HepG2 (cell line): ENCODE data around the gene TMEM178A. TPM values are rescaled to one million over a fixed set of nuclear protein-coding genes. Genes with fewer than 3 reads are reported as not detected.

Experiments used
- ATAC-seq: fragments of 200-7000 bp; cut with Tn5 transposase; 3 replicates; pipeline ENCODE4 v1.9.1; 2020; ENCODE audit warnings: mild to moderate bottlenecking, moderate library complexity
- BruUV-seq: library from RNA; stranded (reverse); fragments of 400-500 nt; replicated peaks from 2 replicates; lab custom pipeline; 2021; lab: Mats Ljungman, UMichigan
- CTCF ChIA-PET: fragments of 300-600 bp; formaldehyde crosslinking; extraction: SDS; loops from one replicate; lab custom pipeline; 2021; ENCODE audit warnings: low total read pairs, inconsistent platforms, low intra/inter-chr PET ratio; lab: Yijun Ruan, JAX
- POLR2A ChIA-PET: fragments of 350-600 bp; sonication (Branson Sonifier 250); formaldehyde crosslinking; loops from one replicate; lab custom pipeline; 2020; ENCODE audit warnings: antibody characterized with exemption, inconsistent platforms; lab: Yijun Ruan, JAX
- DNase-seq: peaks from one replicate; pipeline ENCODE4 v3.0.0-alpha.2; 2015; ENCODE audit warnings: low spot score
- FAIRE-seq: peaks from 3 replicates; lab custom pipeline; 2011; peaks lifted over from hg19 to GRCh38; lab: Jason Lieb, UNC
- H2AFZ ChIP-seq: one replicate; pipeline ENCODE4 v1.6.1; 2011; ENCODE audit warnings: low read length, inconsistent platforms
- H3K27ac ChIP-seq: fragments of 300-600 bp; 3 replicates; pipeline ENCODE4 v1.8.0; 2011; ENCODE audit warnings: mixed run types, mild to moderate bottlenecking, mixed read lengths, low read length, inconsistent platforms; ENCODE audit not compliant: insufficient read depth; ENCODE audit errors: extremely low read length
- H3K27me3 ChIP-seq, 2 experiments: fragments of 200-600 bp in 1 of 2; 2 replicates in 1 of 2; 3 replicates in 1 of 2; pipeline versions ENCODE4 v1.6.0 to v1.8.0; 2011; ENCODE audit warnings: low read length in 2 of 2, mild to moderate bottlenecking in 2 of 2, moderate library complexity in 2 of 2, inconsistent platforms in 1 of 2; ENCODE audit not compliant: insufficient read depth in 2 of 2, control insufficient read depth in 1 of 2
- H3K36me3 ChIP-seq, 2 experiments: fragments of 200-600 bp in 1 of 2; replicated peaks in 1 of 2; 2 replicates in 1 of 2; 3 replicates in 1 of 2; pipeline versions ENCODE4 v1.5.1 to v1.8.0; 2011; ENCODE audit warnings: low read length in 2 of 2, inconsistent platforms in 1 of 2; ENCODE audit not compliant: insufficient read depth in 2 of 2, control insufficient read depth in 1 of 2
- H3K4me1 ChIP-seq: 2 replicates; pipeline ENCODE4 v1.5.1; 2012; ENCODE audit warnings: low read length, inconsistent platforms; ENCODE audit not compliant: insufficient read depth
- H3K4me2 ChIP-seq: 2 replicates; pipeline ENCODE4 v1.6.0; 2011; ENCODE audit warnings: low read depth, low read length, inconsistent platforms
- H3K4me3 ChIP-seq, 3 experiments: fragments of 200-600 bp in 1 of 3; sonication (generic), shearing (Covaris generic) in 1 of 3; replicated peaks in 1 of 3; 2 replicates each; pipeline ENCODE4 v1.5.1; 2011 to 2016; ENCODE audit warnings: low read length in 3 of 3, inconsistent platforms in 2 of 3, low read depth in 2 of 3, mild to moderate bottlenecking in 2 of 3, control low read depth in 1 of 3, mixed read lengths in 1 of 3; ENCODE audit not compliant: insufficient read depth in 1 of 3
- H3K79me2 ChIP-seq: one replicate; pipeline ENCODE4 v1.6.1; 2011; ENCODE audit warnings: low read length, inconsistent platforms; ENCODE audit not compliant: insufficient read depth
- H3K9ac ChIP-seq: 2 replicates; pipeline ENCODE4 v1.6.0; 2011; ENCODE audit warnings: mild to moderate bottlenecking, low read depth, low read length, inconsistent platforms; ENCODE audit not compliant: insufficient read depth
- H3K9me3 ChIP-seq: 2 replicates; pipeline ENCODE4 v1.5.1; 2012; ENCODE audit warnings: mild to moderate bottlenecking, low read length
- H4K20me1 ChIP-seq: 2 replicates; pipeline ENCODE4 v1.6.0; 2011; ENCODE audit warnings: inconsistent platforms, mild to moderate bottlenecking, low read length, moderate library complexity; ENCODE audit not compliant: insufficient read depth
- HNF4A ChIP-seq: sonication (generic); formaldehyde crosslinking; IDR thresholded peaks from 2 replicates; pipeline ENCODE4 v1.4.0; 2020; ENCODE audit warnings: missing genetic modification reagents
- HNF4G ChIP-seq, 2 experiments: sonication (generic) in 1 of 2; formaldehyde crosslinking in 1 of 2; IDR thresholded peaks; 2 replicates each; pipeline versions ENCODE4 v1.4.0 to v1.6.1; 2011 to 2020; ENCODE audit warnings: borderline replicate concordance in 2 of 2, low read depth in 2 of 2, mild to moderate bottlenecking in 2 of 2, low read length in 1 of 2, missing genetic modification reagents in 1 of 2, moderate library complexity in 1 of 2
- SALL1 ChIP-seq: sonication (generic); formaldehyde crosslinking; IDR thresholded peaks from 2 replicates; pipeline ENCODE4 v1.8.0; 2022; ENCODE audit warnings: mild to moderate bottlenecking, missing genetic modification reagents
- TEAD3 ChIP-seq: optimal IDR thresholded peaks from 2 replicates; pipeline ENCODE3; 2016; ENCODE audit warnings: borderline replicate concordance
- ZBTB38 ChIP-seq: sonication (generic); formaldehyde crosslinking; IDR thresholded peaks from 2 replicates; pipeline ENCODE4 v1.5.1; 2020; ENCODE audit warnings: mild to moderate bottlenecking, missing genetic modification reagents
- ZMYM3 ChIP-seq: sonication (generic); formaldehyde crosslinking; IDR thresholded peaks from 2 replicates; pipeline ENCODE4 v1.5.1; 2020; ENCODE audit warnings: mild to moderate bottlenecking, missing genetic modification reagents
- ZNF12 ChIP-seq: sonication (generic); formaldehyde crosslinking; IDR thresholded peaks from 2 replicates; pipeline ENCODE4 v1.5.0; 2020; ENCODE audit warnings: missing genetic modification reagents
- ZNF562 ChIP-seq: sonication (generic); formaldehyde crosslinking; IDR thresholded peaks from 2 replicates; pipeline ENCODE4 v1.8.0; 2022; ENCODE audit warnings: missing genetic modification reagents, borderline replicate concordance
- ZNF607 ChIP-seq: sonication (generic); formaldehyde crosslinking; IDR thresholded peaks from 2 replicates; pipeline ENCODE4 v1.5.1; 2020; ENCODE audit warnings: missing genetic modification reagents, mild to moderate bottlenecking, borderline replicate concordance
- WGBS: methylation state at CpG from one replicate; pipeline ENCODE4 v1.1.6; 2017; ENCODE audit warnings: low lambda C conversion rate; 5-methylcytosine and 5-hydroxymethylcytosine counted together
- in situ Hi-C: cut with HindIII; loops from 2 replicates; pipeline ENCODE4 v1.10.0; 2017; ENCODE audit warnings: low pct_unique_long_range_greater_than_20kb; ENCODE audit not compliant: extremely low pct_ligation_motif_present
- intact Hi-C: fragments of 100-400 bp; cut with micrococcal nuclease; formaldehyde crosslinking; loops from one replicate; pipeline ENCODE4 v1.10.0; 2022; ENCODE audit not compliant: unreplicated experiment
- polyA plus RNA-seq, 8 experiments: library from polyadenylated mRNA; depleted of rRNA in 3 of 8; stranded (reverse) in 7 of 8; unstranded in 1 of 8; fragments of >200 nt; fragmentation: Illumina TruSeq in 4 of 8; extraction: Trizol in 4 of 8; gene quantifications; 2 replicates each; pipeline versions ENCODE4 v1.2.1 to v1.2.3, GENCODE V29; 2011 to 2016; ENCODE audit warnings: low read depth in 4 of 8, missing spikeins in 1 of 8, mixed read lengths in 1 of 8; ENCODE audit not compliant: insufficient read depth in 1 of 8
- total RNA-seq, 5 experiments: library from RNA; depleted of rRNA; stranded (reverse); fragments of >200 nt; fragmentation: Illumina TruSeq; extraction: Trizol; gene quantifications; 2 replicates each; pipeline ENCODE4 v1.2.3, GENCODE V29; 2016; ENCODE audit warnings: low read depth in 1 of 5
- TF ChIP-seq, protein P1 (sequence below): IDR thresholded peaks from 2 replicates; pipeline ENCODE4 v1.4.0; 2020; ENCODE audit warnings: mild to moderate bottlenecking, missing genetic modification reagents
- TF ChIP-seq, protein P2 (sequence below): sonication (generic); formaldehyde crosslinking; IDR thresholded peaks from 2 replicates; pipeline ENCODE4 v1.5.1; 2020; ENCODE audit warnings: mild to moderate bottlenecking, missing genetic modification reagents, borderline replicate concordance
- TF ChIP-seq, protein P3 (sequence below): sonication (generic); formaldehyde crosslinking; IDR thresholded peaks from 2 replicates; pipeline ENCODE4 v1.5.0; 2020; ENCODE audit warnings: mild to moderate bottlenecking, missing genetic modification reagents, borderline replicate concordance

The TMEM178A gene
- total and polyA plus RNA-seq, 2 of the 13 experiments (the other 11 are each of a cell fraction or from before 2014, with no cell fraction given), result 0.38 to 3.3 TPM

DNA sequence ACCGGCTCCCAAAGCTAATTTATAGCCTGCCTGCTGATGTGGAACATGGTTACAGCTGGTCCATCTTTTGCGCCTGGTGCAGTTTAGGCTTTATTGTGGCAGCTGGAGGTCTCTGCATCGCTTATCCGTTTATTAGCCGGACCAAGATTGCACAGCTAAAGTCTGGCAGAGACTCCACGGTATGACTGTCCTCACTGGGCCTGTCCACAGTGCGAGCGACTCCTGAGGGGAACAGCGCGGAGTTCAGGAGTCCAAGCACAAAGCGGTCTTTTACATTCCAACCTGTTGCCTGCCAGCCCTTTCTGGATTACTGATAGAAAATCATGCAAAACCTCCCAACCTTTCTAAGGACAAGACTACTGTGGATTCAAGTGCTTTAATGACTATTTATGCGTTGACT lies 51.4 kb downstream of the TMEM178A start:
- H3K4me2 ChIP-seq, result 0 out of 2 replicates have a peak overlapping the region, but pooled peaks have one; percentile 19
- intact Hi-C loops, result no loop called here
- H3K4me1 ChIP-seq, result peaks cover 29% of the 10 kb centered on the region
- FAIRE-seq (no peak), DNase-seq (peak; percentile 48), ATAC-seq (peak; percentile 97)
- CTCF ChIA-PET, result no interaction called here
- BruUV-seq, result no TSS peak
- H3K9ac ChIP-seq, result no peak overlapping the region
- POLR2A ChIA-PET, result no interaction called here
- no peaks in the 10 kb centered on the region for H3K79me2 ChIP-seq
- 46% methylated on average over 12 of the region's 12 CpGs for WGBS
- in situ Hi-C loops, result loop anchor here (5.0 kb wide), 1 partner anchor 205 kb away; no protein-coding TSS in a partner anchor
- peaks cover 2 to 44% of the 10 kb centered on the region in 2 experiments; a peak in 4 of 5 replicates for H3K27me3 ChIP-seq
- H3K27ac ChIP-seq, result no peak overlapping the region
- H2AFZ ChIP-seq, result no peak overlapping the region
- no peaks in the 10 kb centered on the region for H3K9me3 ChIP-seq
- no peaks in the 10 kb centered on the region for H3K36me3 ChIP-seq
- H3K4me3 ChIP-seq, result no peak overlapping the region
- no peaks in the 10 kb centered on the region for H4K20me1 ChIP-seq
- peak; percentile 41; the same call in 1 of the 2 replicates for TF ChIP-seq ZMYM3 (CRISPR knock-in tag)
- TF ChIP-seq ZNF607 (CRISPR knock-in tag), result no peak
- TF ChIP-seq, protein P1, sequence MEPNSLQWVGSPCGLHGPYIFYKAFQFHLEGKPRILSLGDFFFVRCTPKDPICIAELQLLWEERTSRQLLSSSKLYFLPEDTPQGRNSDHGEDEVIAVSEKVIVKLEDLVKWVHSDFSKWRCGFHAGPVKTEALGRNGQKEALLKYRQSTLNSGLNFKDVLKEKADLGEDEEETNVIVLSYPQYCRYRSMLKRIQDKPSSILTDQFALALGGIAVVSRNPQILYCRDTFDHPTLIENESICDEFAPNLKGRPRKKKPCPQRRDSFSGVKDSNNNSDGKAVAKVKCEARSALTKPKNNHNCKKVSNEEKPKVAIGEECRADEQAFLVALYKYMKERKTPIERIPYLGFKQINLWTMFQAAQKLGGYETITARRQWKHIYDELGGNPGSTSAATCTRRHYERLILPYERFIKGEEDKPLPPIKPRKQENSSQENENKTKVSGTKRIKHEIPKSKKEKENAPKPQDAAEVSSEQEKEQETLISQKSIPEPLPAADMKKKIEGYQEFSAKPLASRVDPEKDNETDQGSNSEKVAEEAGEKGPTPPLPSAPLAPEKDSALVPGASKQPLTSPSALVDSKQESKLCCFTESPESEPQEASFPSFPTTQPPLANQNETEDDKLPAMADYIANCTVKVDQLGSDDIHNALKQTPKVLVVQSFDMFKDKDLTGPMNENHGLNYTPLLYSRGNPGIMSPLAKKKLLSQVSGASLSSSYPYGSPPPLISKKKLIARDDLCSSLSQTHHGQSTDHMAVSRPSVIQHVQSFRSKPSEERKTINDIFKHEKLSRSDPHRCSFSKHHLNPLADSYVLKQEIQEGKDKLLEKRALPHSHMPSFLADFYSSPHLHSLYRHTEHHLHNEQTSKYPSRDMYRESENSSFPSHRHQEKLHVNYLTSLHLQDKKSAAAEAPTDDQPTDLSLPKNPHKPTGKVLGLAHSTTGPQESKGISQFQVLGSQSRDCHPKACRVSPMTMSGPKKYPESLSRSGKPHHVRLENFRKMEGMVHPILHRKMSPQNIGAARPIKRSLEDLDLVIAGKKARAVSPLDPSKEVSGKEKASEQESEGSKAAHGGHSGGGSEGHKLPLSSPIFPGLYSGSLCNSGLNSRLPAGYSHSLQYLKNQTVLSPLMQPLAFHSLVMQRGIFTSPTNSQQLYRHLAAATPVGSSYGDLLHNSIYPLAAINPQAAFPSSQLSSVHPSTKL (CRISPR knock-in tag), result 0 out of 2 replicates have a peak, but pooled peaks have one; percentile 24
- TF ChIP-seq SALL1, result peak; percentile 36; the same call in 1 of the 2 replicates
- peak; percentile 81; the same call in 1 of the 2 replicates for TF ChIP-seq ZBTB38 (CRISPR knock-in tag)
- TF ChIP-seq ZNF12 (CRISPR knock-in tag), result no peak
- TF ChIP-seq ZNF562 (CRISPR knock-in tag), result no peak
- peak; percentile 77 for TF ChIP-seq TEAD3 (CRISPR knock-in tag)
- TF ChIP-seq, protein P2, sequence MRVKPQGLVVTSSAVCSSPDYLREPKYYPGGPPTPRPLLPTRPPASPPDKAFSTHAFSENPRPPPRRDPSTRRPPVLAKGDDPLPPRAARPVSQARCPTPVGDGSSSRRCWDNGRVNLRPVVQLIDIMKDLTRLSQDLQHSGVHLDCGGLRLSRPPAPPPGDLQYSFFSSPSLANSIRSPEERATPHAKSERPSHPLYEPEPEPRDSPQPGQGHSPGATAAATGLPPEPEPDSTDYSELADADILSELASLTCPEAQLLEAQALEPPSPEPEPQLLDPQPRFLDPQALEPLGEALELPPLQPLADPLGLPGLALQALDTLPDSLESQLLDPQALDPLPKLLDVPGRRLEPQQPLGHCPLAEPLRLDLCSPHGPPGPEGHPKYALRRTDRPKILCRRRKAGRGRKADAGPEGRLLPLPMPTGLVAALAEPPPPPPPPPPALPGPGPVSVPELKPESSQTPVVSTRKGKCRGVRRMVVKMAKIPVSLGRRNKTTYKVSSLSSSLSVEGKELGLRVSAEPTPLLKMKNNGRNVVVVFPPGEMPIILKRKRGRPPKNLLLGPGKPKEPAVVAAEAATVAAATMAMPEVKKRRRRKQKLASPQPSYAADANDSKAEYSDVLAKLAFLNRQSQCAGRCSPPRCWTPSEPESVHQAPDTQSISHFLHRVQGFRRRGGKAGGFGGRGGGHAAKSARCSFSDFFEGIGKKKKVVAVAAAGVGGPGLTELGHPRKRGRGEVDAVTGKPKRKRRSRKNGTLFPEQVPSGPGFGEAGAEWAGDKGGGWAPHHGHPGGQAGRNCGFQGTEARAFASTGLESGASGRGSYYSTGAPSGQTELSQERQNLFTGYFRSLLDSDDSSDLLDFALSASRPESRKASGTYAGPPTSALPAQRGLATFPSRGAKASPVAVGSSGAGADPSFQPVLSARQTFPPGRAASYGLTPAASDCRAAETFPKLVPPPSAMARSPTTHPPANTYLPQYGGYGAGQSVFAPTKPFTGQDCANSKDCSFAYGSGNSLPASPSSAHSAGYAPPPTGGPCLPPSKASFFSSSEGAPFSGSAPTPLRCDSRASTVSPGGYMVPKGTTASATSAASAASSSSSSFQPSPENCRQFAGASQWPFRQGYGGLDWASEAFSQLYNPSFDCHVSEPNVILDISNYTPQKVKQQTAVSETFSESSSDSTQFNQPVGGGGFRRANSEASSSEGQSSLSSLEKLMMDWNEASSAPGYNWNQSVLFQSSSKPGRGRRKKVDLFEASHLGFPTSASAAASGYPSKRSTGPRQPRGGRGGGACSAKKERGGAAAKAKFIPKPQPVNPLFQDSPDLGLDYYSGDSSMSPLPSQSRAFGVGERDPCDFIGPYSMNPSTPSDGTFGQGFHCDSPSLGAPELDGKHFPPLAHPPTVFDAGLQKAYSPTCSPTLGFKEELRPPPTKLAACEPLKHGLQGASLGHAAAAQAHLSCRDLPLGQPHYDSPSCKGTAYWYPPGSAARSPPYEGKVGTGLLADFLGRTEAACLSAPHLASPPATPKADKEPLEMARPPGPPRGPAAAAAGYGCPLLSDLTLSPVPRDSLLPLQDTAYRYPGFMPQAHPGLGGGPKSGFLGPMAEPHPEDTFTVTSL, result peak; percentile 50; the same call in 1 of the 2 replicates
- TF ChIP-seq, protein P3, sequence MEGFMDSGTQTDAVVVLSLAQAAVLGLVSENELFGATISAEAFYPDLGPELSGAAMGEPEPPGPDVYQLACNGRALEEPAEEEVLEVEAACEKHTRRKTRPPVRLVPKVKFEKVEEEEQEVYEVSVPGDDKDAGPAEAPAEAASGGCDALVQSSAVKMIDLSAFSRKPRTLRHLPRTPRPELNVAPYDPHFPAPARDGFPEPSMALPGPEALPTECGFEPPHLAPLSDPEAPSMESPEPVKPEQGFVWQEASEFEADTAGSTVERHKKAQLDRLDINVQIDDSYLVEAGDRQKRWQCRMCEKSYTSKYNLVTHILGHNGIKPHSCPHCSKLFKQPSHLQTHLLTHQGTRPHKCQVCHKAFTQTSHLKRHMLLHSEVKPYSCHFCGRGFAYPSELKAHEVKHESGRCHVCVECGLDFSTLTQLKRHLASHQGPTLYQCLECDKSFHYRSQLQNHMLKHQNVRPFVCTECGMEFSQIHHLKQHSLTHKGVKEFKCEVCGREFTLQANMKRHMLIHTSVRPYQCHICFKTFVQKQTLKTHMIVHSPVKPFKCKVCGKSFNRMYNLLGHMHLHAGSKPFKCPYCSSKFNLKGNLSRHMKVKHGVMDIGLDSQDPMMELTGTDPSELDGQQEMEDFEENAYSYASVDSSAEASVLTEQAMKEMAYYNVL (CRISPR knock-in tag), result 0 out of 2 replicates have a peak, but pooled peaks have one; percentile 23
- no peak for TF ChIP-seq HNF4G (IDR thresholded peaks at IDR 0.05; ENCODE audit: borderline replicate concordance, low read depth, low read length)
- no peak for TF ChIP-seq HNF4G (CRISPR knock-in tag; IDR thresholded peaks at IDR 0.05; ENCODE audit: borderline replicate concordance, low read depth)
- 0 out of 2 replicates have a peak, but pooled peaks have one; percentile 24 for TF ChIP-seq HNF4A (CRISPR knock-in tag)
